B cell (primary cell): ENCODE measurements around the gene ZBTB16.

Source experiments
- EZH2 ChIP-seq: IDR thresholded peaks from 2 replicates; pipeline ENCODE4 v1.6.1; 2012; ENCODE audit warnings: borderline replicate concordance, low read depth, mild to moderate bottlenecking, moderate library complexity, low read length; ENCODE audit not compliant: insufficient read depth, poor library complexity, severe bottlenecking
- TF ChIP-seq, protein P1 (sequence below): fragments of 200-600 bp; IDR thresholded peaks from one replicate; pipeline ENCODE4 v1.8.0; 2022; ENCODE audit warnings: antibody characterized with exemption, mild to moderate bottlenecking

DNA sequence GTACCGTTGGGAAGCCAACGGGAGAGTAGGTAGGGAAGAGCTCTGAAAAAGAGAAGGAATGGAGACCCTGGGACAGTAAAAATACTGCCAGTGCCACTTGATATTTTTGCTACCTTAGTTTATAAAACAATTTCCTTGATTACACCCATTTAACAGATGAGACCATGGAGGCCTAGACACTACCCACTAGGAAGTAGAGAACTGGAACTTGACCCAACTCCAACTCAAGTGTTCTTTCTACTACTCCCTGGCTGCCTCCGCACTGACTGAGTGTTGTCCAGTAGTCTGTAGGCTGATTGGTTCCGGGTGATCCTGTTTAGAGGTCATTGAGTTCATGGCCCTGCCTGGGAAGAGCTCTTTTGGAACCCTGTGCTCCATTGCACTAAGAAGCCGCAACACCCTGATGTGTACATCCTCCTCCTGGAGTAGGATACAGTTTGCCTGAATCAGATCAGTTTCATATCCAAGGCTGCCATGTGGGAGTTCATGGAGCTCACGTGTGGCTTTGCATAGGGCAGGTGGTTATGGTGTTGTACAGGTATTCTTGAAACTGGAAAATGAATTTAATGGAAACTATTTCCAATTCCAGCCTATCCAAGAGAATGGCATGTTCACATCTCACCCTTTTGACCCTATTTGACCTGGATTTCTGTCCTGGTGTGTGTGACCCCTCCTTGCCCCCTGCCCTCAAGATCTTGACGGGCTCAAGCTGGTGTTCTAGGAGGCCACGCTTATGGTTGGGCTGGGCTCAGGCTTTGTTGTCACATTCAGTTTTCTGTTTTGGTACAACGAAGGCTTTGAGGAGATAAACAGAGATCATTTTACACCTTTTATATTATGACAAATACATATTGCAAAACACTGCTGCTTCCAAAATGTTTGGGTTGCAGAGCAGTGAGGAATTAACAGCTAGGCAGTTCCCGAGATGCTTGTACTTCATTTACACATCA is 134.5 kb downstream of the ZBTB16 start:
- TF ChIP-seq, protein P1, sequence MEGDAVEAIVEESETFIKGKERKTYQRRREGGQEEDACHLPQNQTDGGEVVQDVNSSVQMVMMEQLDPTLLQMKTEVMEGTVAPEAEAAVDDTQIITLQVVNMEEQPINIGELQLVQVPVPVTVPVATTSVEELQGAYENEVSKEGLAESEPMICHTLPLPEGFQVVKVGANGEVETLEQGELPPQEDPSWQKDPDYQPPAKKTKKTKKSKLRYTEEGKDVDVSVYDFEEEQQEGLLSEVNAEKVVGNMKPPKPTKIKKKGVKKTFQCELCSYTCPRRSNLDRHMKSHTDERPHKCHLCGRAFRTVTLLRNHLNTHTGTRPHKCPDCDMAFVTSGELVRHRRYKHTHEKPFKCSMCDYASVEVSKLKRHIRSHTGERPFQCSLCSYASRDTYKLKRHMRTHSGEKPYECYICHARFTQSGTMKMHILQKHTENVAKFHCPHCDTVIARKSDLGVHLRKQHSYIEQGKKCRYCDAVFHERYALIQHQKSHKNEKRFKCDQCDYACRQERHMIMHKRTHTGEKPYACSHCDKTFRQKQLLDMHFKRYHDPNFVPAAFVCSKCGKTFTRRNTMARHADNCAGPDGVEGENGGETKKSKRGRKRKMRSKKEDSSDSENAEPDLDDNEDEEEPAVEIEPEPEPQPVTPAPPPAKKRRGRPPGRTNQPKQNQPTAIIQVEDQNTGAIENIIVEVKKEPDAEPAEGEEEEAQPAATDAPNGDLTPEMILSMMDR: no peak
- TF ChIP-seq EZH2: no peak
